GM19324 (cell line): ENCODE data around the gene MEF2D.
A peak's percentile ranks its signal among the peaks of the same experiment; 100 is the strongest.

Experiments used
- ATAC-seq: cut with Tn5 transposase; IDR thresholded peaks from one replicate; pipeline ENCODE4 v1.9.1; 2021; ENCODE audit warnings: mild to moderate bottlenecking, moderate library complexity; ENCODE audit not compliant: unreplicated experiment, low FRiP score

The MEF2D gene

DNA sequence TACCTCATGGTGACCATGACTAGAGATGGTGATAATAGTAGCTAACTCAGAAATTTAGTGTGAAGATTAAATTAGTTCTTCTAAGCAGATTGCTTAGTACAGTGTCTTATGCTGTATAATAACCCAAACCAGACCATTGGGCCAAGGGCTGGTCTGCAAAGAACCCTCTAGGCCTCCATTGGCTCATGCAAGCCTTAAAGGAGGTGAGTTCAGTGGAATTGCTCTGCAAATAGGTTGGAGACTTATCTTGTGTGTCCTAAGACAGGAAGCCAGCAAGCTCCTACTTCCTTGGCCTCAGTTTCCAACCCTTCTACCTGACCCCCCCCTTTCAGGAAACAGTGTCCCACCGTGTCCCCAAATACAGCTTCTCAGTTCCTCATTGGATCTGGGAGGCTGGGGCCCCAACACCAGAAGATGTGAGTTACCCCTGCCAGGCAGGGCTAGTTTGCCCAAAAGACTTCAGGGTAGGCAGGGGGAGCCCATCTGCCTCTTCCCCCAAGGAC lies 1.9 kb upstream of the MEF2D start:
- ATAC-seq, result no peak

GRCh38 chr1:156500793-156501506 lies 375 bp upstream of the MEF2D start:
- ATAC-seq, result peak; percentile 57

DNA sequence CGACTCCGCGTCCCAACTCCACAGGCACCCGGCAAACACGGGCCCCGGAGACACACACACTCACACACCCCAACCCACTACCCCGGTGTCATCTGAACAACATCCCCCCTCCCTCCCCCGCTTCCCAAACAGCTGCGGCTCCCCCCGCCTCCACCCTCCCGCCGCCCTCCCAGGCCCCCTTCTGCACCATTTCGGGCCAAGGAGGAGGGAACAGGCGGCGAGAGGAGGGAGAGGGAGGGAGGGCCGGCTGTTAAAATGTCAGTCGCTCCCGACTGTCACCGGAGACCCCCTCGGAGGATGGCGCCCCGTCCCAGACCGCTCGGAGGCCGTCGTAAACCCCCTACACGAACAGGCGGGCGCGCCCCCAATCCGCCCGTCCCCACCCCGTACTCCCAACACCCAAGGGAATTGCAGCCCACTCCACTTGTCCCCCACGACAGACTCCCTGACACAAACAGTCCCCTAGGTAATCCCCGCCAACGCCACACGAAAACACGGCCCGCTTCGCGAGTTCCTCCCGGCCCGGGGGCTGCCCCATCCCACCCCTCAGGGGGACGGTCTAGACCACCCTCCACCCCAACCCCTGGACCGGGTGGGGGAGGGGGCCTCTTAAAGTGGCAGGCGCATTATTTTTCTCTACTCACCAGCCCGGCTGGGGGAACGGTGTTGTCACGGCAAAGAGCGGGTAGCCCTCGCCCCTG lies 583 bp downstream of the MEF2D start:
- ATAC-seq, result no peak

GRCh38 chr1:156499194-156499841 lies 1.3 kb downstream of the MEF2D start:
- no peak for ATAC-seq

- no peak for ATAC-seq
Observed at GRCh38 chr1:156498432-156499193, 2.0 kb downstream of the MEF2D start.

DNA sequence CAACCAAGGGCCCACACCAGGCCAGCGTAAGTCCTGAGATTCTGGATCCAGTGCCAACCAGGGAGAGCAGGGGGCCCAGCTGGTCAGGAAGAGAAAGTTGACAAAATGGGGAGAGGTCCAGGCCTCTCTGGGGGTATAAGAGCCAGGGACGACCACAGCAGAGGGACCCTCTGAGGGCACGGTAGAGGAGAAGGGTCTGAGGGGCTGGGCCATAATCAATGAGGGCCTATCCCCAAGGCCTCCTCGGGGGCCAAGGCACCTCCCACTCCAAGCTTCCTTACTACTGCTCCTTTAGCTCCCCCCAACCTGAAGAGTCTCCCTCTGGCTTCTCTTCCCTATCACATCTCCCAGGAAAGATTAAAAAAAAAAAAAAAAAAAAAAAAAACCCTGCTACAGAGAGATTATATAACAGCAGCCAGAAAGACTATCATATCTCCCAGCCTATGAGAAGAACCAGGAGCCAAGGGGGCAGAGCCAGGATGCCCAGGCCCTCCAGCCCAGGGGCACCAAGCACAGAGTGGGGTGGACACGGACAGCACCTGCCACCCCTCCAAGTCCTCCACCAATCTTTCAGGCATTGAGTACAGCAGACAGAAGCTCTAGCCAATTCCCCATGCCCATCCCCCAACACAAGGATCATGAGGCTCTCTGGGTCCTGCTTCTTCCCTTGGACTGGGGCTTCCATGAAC lies 2.7 kb downstream of the MEF2D start:
- ATAC-seq, result no peak

DNA sequence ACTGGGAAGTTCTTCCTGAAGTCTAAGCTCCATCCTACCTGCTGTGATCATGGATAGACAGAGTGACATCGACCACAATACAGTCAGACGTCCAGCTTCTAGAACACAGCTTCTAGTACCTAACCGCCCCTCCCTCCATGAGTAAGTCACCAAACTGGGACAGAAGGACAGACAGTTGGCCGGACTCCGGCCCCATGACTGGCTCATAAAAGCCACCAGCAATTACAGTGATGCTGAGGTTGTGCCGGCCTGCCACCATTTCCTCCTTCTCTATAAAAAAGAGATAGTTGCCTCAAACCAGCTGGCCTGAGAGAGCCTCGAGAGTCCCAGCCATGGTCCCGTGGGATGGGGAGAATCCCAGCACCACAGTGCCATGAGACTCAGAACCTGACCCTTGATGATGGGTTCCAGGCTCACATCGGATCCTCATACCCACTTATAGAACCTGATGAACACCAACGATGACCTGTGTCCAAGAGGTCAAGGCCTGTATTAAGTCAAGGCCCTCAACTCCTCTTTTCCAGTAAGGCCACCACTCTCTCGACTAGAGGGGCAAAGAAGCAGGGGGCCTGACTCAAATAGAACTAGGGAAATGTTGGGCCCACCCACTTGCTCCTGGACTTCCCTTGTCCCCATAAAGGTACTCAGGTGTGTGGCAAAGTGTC lies 3.4 kb downstream of the MEF2D start:
- no peak for ATAC-seq

- ATAC-seq, result no peak
Observed at GRCh38 chr1:156496211-156496761, 4.3 kb downstream of the MEF2D start.

DNA sequence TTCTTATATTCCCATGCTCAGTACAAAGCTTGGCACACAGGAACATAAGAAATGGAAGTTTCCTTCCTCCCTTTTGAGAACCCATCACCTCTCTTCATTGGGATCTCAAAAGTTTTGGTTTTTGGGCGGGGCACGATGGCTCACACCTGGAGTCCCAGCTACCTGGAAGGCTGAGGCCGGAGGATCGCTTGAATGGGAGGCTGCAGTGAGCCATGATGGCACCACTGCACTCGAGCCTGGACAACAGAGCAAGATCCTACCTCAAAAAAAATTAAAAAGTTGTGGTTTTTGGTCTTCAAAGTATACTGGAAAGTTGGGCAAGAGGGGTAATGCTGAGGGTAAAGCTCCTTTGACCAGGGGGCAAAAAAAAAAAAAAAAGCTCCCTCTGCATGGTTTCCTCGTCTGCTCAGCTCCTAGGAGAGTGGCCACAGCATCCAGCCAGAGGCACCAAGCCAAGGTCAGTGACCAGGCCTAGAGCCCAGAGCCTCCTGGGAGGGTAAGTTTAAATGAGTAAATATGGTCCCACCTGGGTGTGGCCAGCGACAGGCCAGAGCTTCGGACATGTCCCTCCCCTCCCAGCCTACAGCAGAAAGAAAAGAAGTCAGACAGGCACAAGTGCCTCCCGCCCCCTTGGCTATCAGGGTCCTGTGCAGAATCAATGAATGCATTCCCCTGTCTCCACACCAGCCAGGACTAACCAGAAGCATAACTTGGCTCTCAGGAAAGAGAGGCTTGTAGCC lies 5.0 kb downstream of the MEF2D start:
- ATAC-seq, result no peak

DNA sequence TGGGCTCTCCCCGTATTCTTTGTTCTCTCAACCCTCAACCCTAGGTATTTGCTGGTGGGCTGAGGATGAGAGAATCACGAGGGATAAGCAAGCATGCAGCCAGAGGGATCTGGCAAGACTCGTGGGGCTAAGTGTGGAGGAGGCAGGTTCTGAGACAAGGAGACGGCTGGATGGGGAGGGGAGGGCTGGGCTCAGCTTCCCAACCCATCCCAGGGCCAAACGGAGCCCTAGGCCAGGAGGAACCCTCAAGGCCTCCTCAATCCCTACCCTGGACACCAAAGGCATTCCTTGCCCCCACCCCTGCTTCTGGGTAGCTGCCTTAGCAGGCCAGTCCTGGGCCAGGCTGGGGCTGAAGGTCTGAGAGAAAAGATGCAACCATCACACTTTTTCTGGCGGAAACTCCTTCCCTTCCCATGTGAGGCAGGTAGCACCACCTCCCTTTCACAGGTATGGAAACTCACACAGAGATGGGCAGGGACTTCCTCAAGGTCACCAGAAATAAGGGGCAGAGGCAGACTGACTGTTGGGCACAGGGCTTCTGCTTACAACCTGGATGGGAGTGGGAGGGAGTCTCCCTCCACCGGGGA lies 6.2 kb downstream of the MEF2D start:
- ATAC-seq, result no peak

GRCh38 chr1:156493742-156494141 lies 6.8 kb downstream of the MEF2D start:
- no peak for ATAC-seq

GRCh38 chr1:156493154-156493631 lies 7.4 kb downstream of the MEF2D start:
- ATAC-seq, result no peak

- ATAC-seq, result no peak
Observed at GRCh38 chr1:156492591-156493080, 7.9 kb downstream of the MEF2D start.

DNA sequence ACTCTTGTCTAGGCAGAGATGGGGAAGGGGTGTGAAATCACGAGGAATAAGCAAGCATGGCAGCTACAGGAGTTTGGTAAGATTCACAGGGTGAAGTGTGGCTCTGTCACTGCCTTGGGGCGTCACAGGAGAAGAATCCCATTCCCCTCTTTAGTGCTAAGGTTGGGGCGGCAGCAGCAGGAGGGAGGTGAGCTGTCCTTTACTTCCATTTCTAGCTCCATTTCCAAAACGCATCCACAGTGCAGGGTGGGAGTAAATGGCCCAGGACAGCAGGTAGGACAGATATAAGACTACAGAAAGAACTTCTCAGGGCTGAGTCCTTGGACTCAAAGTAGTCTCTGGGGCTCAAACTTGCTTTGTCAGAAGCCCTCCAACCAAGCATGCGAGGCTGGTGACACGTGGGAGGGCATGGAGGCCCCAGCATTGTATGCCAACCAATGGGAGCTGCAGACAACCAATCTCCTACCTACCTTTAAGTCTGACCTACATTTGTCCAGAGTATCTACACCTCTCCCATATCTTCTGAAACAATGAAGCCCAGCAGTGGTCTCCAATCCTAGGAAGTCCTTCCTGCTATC lies 8.5 kb downstream of the MEF2D start:
- no peak for ATAC-seq

GRCh38 chr1:156491151-156491949 lies 9.2 kb downstream of the MEF2D start:
- no peak for ATAC-seq

- no peak for ATAC-seq
Observed at GRCh38 chr1:156490401-156491032, 10.1 kb downstream of the MEF2D start.
